K562 (cell line): ENCODE data around the gene CCDC90B. TPM values are rescaled to one million over a fixed set of nuclear protein-coding genes. Genes with fewer than 3 reads are reported as not detected.

Experiments
- ATAC-seq: fragments of 200-7000 bp; cut with Tn5 transposase; 3 replicates; pipeline ENCODE4 v1.9.1; 2020; ENCODE audit warnings: moderate library complexity
- BruUV-seq: library from RNA; stranded (reverse); fragments of 400-500 nt; replicated peaks from 2 replicates; lab custom pipeline; 2021; lab: Mats Ljungman, UMichigan
- CTCF ChIA-PET: fragments of 300-600 bp; formaldehyde crosslinking; extraction: SDS; loops from one replicate; lab custom pipeline; 2021; ENCODE audit warnings: low intra/inter-chr PET ratio; lab: Yijun Ruan, JAX
- POLR2A ChIA-PET: fragments of 300-600, 350-650 bp; sonication (Branson Sonifier 250); formaldehyde crosslinking; extraction: SDS; loops from one replicate; lab custom pipeline; 2021; ENCODE audit warnings: antibody characterized with exemption, inconsistent platforms; lab: Yijun Ruan, JAX
- DNase-seq, 4 experiments: peaks; one replicate each; pipeline versions ENCODE4 v3.0.0 to v3.0.0-alpha.2; 2011 to 2018; ENCODE audit warnings: low spot score in 3 of 4, mixed read lengths in 3 of 4; ENCODE audit errors: extremely low read depth in 1 of 4
- FAIRE-seq: peaks from 2 replicates; lab custom pipeline; 2011; peaks lifted over from hg19 to GRCh38; lab: Jason Lieb, UNC
- H2AFZ ChIP-seq: 2 replicates; pipeline ENCODE4 v1.6.0; 2011; ENCODE audit warnings: low read depth, low read length, control low read depth, inconsistent platforms
- H3K27ac ChIP-seq: fragments of 200-600 bp; 3 replicates; pipeline ENCODE4 v1.8.0; 2011; ENCODE audit warnings: low read depth, mild to moderate bottlenecking, control low read depth, inconsistent platforms, low read length, moderate library complexity, mixed read lengths; ENCODE audit errors: extremely low read depth
- H3K27me3 ChIP-seq, 2 experiments: fragments of 300-600 bp in 1 of 2; 2 replicates in 1 of 2; 3 replicates in 1 of 2; pipeline versions ENCODE4 v1.6.0 to v1.8.0; 2011; ENCODE audit warnings: inconsistent platforms in 2 of 2, low read length in 2 of 2, mild to moderate bottlenecking in 1 of 2, mixed read lengths in 1 of 2, moderate library complexity in 1 of 2; ENCODE audit not compliant: control insufficient read depth in 2 of 2, insufficient read depth in 2 of 2
- H3K36me3 ChIP-seq: fragments of 300-600 bp; 3 replicates; pipeline ENCODE4 v1.8.0; 2011; ENCODE audit warnings: mild to moderate bottlenecking, low read length, inconsistent platforms; ENCODE audit not compliant: control insufficient read depth, insufficient read depth
- H3K4me1 ChIP-seq, 2 experiments: fragments of 200-600 bp in 1 of 2; replicated peaks in 1 of 2; 2 replicates in 1 of 2; 3 replicates in 1 of 2; pipeline versions ENCODE4 v1.5.1 to v1.8.0; 2011; ENCODE audit warnings: inconsistent platforms in 2 of 2, low read length in 2 of 2, mild to moderate bottlenecking in 1 of 2, mixed read lengths in 1 of 2, moderate library complexity in 1 of 2; ENCODE audit not compliant: control insufficient read depth in 2 of 2, insufficient read depth in 2 of 2
- H3K4me2 ChIP-seq: 2 replicates; pipeline ENCODE4 v1.6.1; 2011; ENCODE audit warnings: low read length, control low read depth, inconsistent platforms, mixed read lengths; ENCODE audit not compliant: insufficient read depth
- H3K4me3 ChIP-seq: fragments of 200-600 bp; sonication (generic), shearing (Covaris generic); 2 replicates; pipeline ENCODE4 v1.5.1; 2016; ENCODE audit warnings: control low read depth, inconsistent platforms
- H3K79me2 ChIP-seq: fragments of 200-600 bp; 3 replicates; pipeline ENCODE4 v1.8.0; 2011; ENCODE audit warnings: low read length, inconsistent platforms; ENCODE audit not compliant: control insufficient read depth, insufficient read depth
- H3K9ac ChIP-seq, 2 experiments: 2 replicates each; pipeline versions ENCODE4 v1.6.0 to v1.6.1; 2011; ENCODE audit warnings: low read depth in 2 of 2, low read length in 2 of 2, control low read depth in 1 of 2, inconsistent platforms in 1 of 2, mild to moderate bottlenecking in 1 of 2, mixed read lengths in 1 of 2; ENCODE audit not compliant: insufficient read depth in 1 of 2
- H3K9me1 ChIP-seq: one replicate; pipeline ENCODE4 v1.6.0; 2011; ENCODE audit warnings: inconsistent platforms, mild to moderate bottlenecking, low read length, moderate library complexity; ENCODE audit not compliant: control insufficient read depth, insufficient read depth
- H3K9me3 ChIP-seq: replicated peaks from 2 replicates; pipeline ENCODE4 v1.5.1; 2011; ENCODE audit warnings: low read depth, low read length, inconsistent platforms; ENCODE audit not compliant: control insufficient read depth, insufficient read depth
- H4K20me1 ChIP-seq: replicated peaks from 2 replicates; pipeline ENCODE4 v1.6.1; 2011; ENCODE audit warnings: low read length, inconsistent platforms, mixed read lengths; ENCODE audit not compliant: control insufficient read depth, insufficient read depth
- DACH1 ChIP-seq: fragments of 450-650 bp; IDR thresholded peaks from 2 replicates; pipeline ENCODE4 v1.6.1; 2018; ENCODE audit not compliant: partially characterized antibody
- DIDO1 ChIP-seq: fragments of 450-650 bp; IDR thresholded peaks from 2 replicates; pipeline ENCODE4 v1.6.1; 2016; ENCODE audit warnings: low read depth, missing biosample characterization, missing genetic modification characterization
- MAFG ChIP-seq: fragments of 450-650 bp; conservative IDR thresholded peaks from 2 replicates; pipeline ENCODE4 v1.6.1; 2016; ENCODE audit warnings: missing genetic modification characterization, missing compliant biosample characterization
- RBBP5 ChIP-seq: fragments of 200-600 bp; sonication (generic); IDR thresholded peaks from 2 replicates; pipeline ENCODE4 v1.6.1; 2012; ENCODE audit warnings: borderline replicate concordance, mild to moderate bottlenecking, low read length, control low read depth, inconsistent platforms; ENCODE audit not compliant: insufficient read depth, poor library complexity, severe bottlenecking
- RFX7 ChIP-seq: fragments of 250-450 bp; sonication (Bioruptor Pico); IDR thresholded peaks from 2 replicates; pipeline ENCODE4 v1.5.1; 2021; ENCODE audit warnings: mild to moderate bottlenecking
- ZNF77 ChIP-seq: fragments of 250-450 bp; sonication (Bioruptor Pico); IDR thresholded peaks from 2 replicates; pipeline ENCODE4 v1.5.0; 2020
- WGBS: fragments of 100-300 bp; shearing (Covaris generic); methylation state at CpG from one replicate; pipeline ENCODE4 v1.1.6; 2016; ENCODE audit warnings: low coverage, mixed read lengths; ENCODE audit not compliant: insufficient coverage; ENCODE audit errors: missing lambda C conversion rate; 5-methylcytosine and 5-hydroxymethylcytosine counted together
- in situ Hi-C: fragments of 300-500 bp; cut with MboI; formaldehyde crosslinking; loops from 4 replicates; pipeline ENCODE4 v1.15.0; 2018; ENCODE audit warnings: inconsistent platforms, mixed read lengths
- intact Hi-C: fragments of 100-400 bp; cut with micrococcal nuclease; formaldehyde crosslinking; loops from 2 replicates; pipeline ENCODE4 v1.14.2; 2022
- polyA plus RNA-seq, 8 experiments: library from polyadenylated mRNA; depleted of rRNA in 4 of 8; stranded (reverse) in 5 of 8; unstranded in 3 of 8; fragments of >200 nt; fragmentation: Nextera tagmentation in 2 of 8; fragmentation: Illumina TruSeq in 1 of 8; extraction: Ambion mirVana in 2 of 8; extraction: Trizol in 1 of 8; gene quantifications; 2 replicates each; pipeline versions ENCODE4 v1.2.1 to v1.2.3, GENCODE V29; 2011 to 2014; ENCODE audit warnings: inconsistent platforms in 1 of 8, missing spikeins in 1 of 8
- total RNA-seq, 7 experiments: library from RNA; depleted of rRNA in 6 of 7; stranded (reverse); fragments of >200 nt in 6 of 7; fragmentation: Illumina TruSeq in 2 of 7; extraction: Trizol in 2 of 7; gene quantifications; 2 replicates each; pipeline versions ENCODE4 v1.2.1 to v1.2.3, GENCODE V29; 2011 to 2021; ENCODE audit warnings: low replicate concordance in 1 of 7
- TF ChIP-seq, protein P1 (sequence below), 3 experiments: fragments of 200-800 bp in 1 of 3; fragments of 250-450 bp in 1 of 3; fragments of 450-650 bp in 1 of 3; sonication (Bioruptor Pico) in 1 of 3; sonication (Bioruptor generic) in 1 of 3; formaldehyde crosslinking in 1 of 3; IDR thresholded peaks; 2 replicates each; pipeline versions ENCODE4 v1.6.1 to v1.8.0; 2016 to 2022; ENCODE audit warnings: mild to moderate bottlenecking in 2 of 3, missing genetic modification characterization in 2 of 3, missing compliant biosample characterization in 1 of 3, moderate library complexity in 1 of 3
- TF ChIP-seq, protein P2 (sequence below): sonication (generic); formaldehyde crosslinking; IDR thresholded peaks from 2 replicates; pipeline ENCODE4 v1.8.0; 2023; ENCODE audit warnings: missing genetic modification reagents, mild to moderate bottlenecking, borderline replicate concordance
- TF ChIP-seq, protein P3 (sequence below), 2 experiments: fragments of 150-350 bp in 1 of 2; IDR thresholded peaks; 2 replicates each; pipeline ENCODE4 v1.6.1; 2012 to 2016; ENCODE audit warnings: low read depth in 2 of 2, low read length in 2 of 2, mild to moderate bottlenecking in 1 of 2, moderate library complexity in 1 of 2

CCDC90B gene
- total and polyA plus RNA-seq, 9 of the 15 experiments (the other 6 are each of a cell fraction or from before 2014, with no cell fraction given) = 26.6 to 63.6 (median 51.8) TPM

- WGBS = 100% methylated on average over 1 of the region's 1 CpG
- ATAC-seq = no peak
- no TSS peak for BruUV-seq
- Histone ChIP-seq H3K4me2 (no peak overlapping the region), H3K36me3 (peaks cover 21% of the 10 kb centered on the region; the same call in 2 of the 3 replicates), H3K9ac (no peak overlapping the region), H4K20me1 (no peaks in the 10 kb centered on the region), H3K27ac (no peak overlapping the region), H2AFZ (no peak overlapping the region), H3K27me3 (no peaks in the 10 kb centered on the region), H3K79me2 (no peaks in the 10 kb centered on the region), H3K4me1 (no peaks in the 10 kb centered on the region), H3K4me3 (no peak overlapping the region), H3K9me1 (no peaks in the 10 kb centered on the region), H3K9me3 (no peaks in the 10 kb centered on the region)
- ChIA-PET POLR2A (interaction anchor here (0.7 to 1.2 kb wide), 2 partner anchors 13 to 20 kb away, joined by 3 read pairs; partner anchors contain the start of gene CCDC90B), CTCF (no interaction called here)
- in situ Hi-C loops = no loop called here
- intact Hi-C loops = no loop called here
- DNase-seq = no peak
- FAIRE-seq = no peak
- TF ChIP-seq RBBP5 = no peak
- no peak for TF ChIP-seq ZNF77 (CRISPR knock-in tag)
- no peak for TF ChIP-seq DIDO1 (tag)
- no peak for TF ChIP-seq MAFG (tag)
- TF ChIP-seq, protein P1, sequence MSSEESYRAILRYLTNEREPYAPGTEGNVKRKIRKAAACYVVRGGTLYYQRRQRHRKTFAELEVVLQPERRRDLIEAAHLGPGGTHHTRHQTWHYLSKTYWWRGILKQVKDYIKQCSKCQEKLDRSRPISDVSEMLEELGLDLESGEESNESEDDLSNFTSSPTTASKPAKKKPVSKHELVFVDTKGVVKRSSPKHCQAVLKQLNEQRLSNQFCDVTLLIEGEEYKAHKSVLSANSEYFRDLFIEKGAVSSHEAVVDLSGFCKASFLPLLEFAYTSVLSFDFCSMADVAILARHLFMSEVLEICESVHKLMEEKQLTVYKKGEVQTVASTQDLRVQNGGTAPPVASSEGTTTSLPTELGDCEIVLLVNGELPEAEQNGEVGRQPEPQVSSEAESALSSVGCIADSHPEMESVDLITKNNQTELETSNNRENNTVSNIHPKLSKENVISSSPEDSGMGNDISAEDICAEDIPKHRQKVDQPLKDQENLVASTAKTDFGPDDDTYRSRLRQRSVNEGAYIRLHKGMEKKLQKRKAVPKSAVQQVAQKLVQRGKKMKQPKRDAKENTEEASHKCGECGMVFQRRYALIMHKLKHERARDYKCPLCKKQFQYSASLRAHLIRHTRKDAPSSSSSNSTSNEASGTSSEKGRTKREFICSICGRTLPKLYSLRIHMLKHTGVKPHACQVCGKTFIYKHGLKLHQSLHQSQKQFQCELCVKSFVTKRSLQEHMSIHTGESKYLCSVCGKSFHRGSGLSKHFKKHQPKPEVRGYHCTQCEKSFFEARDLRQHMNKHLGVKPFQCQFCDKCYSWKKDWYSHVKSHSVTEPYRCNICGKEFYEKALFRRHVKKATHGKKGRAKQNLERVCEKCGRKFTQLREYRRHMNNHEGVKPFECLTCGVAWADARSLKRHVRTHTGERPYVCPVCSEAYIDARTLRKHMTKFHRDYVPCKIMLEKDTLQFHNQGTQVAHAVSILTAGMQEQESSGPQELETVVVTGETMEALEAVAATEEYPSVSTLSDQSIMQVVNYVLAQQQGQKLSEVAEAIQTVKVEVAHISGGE (CRISPR knock-in tag; IDR thresholded peaks at IDR 0.05) = no peak
- TF ChIP-seq, protein P2, sequence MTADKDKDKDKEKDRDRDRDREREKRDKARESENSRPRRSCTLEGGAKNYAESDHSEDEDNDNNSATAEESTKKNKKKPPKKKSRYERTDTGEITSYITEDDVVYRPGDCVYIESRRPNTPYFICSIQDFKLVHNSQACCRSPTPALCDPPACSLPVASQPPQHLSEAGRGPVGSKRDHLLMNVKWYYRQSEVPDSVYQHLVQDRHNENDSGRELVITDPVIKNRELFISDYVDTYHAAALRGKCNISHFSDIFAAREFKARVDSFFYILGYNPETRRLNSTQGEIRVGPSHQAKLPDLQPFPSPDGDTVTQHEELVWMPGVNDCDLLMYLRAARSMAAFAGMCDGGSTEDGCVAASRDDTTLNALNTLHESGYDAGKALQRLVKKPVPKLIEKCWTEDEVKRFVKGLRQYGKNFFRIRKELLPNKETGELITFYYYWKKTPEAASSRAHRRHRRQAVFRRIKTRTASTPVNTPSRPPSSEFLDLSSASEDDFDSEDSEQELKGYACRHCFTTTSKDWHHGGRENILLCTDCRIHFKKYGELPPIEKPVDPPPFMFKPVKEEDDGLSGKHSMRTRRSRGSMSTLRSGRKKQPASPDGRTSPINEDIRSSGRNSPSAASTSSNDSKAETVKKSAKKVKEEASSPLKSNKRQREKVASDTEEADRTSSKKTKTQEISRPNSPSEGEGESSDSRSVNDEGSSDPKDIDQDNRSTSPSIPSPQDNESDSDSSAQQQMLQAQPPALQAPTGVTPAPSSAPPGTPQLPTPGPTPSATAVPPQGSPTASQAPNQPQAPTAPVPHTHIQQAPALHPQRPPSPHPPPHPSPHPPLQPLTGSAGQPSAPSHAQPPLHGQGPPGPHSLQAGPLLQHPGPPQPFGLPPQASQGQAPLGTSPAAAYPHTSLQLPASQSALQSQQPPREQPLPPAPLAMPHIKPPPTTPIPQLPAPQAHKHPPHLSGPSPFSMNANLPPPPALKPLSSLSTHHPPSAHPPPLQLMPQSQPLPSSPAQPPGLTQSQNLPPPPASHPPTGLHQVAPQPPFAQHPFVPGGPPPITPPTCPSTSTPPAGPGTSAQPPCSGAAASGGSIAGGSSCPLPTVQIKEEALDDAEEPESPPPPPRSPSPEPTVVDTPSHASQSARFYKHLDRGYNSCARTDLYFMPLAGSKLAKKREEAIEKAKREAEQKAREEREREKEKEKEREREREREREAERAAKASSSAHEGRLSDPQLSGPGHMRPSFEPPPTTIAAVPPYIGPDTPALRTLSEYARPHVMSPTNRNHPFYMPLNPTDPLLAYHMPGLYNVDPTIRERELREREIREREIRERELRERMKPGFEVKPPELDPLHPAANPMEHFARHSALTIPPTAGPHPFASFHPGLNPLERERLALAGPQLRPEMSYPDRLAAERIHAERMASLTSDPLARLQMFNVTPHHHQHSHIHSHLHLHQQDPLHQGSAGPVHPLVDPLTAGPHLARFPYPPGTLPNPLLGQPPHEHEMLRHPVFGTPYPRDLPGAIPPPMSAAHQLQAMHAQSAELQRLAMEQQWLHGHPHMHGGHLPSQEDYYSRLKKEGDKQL (CRISPR knock-in tag) = no peak
- no peak for TF ChIP-seq RFX7 (CRISPR knock-in tag)
- TF ChIP-seq, protein P3, sequence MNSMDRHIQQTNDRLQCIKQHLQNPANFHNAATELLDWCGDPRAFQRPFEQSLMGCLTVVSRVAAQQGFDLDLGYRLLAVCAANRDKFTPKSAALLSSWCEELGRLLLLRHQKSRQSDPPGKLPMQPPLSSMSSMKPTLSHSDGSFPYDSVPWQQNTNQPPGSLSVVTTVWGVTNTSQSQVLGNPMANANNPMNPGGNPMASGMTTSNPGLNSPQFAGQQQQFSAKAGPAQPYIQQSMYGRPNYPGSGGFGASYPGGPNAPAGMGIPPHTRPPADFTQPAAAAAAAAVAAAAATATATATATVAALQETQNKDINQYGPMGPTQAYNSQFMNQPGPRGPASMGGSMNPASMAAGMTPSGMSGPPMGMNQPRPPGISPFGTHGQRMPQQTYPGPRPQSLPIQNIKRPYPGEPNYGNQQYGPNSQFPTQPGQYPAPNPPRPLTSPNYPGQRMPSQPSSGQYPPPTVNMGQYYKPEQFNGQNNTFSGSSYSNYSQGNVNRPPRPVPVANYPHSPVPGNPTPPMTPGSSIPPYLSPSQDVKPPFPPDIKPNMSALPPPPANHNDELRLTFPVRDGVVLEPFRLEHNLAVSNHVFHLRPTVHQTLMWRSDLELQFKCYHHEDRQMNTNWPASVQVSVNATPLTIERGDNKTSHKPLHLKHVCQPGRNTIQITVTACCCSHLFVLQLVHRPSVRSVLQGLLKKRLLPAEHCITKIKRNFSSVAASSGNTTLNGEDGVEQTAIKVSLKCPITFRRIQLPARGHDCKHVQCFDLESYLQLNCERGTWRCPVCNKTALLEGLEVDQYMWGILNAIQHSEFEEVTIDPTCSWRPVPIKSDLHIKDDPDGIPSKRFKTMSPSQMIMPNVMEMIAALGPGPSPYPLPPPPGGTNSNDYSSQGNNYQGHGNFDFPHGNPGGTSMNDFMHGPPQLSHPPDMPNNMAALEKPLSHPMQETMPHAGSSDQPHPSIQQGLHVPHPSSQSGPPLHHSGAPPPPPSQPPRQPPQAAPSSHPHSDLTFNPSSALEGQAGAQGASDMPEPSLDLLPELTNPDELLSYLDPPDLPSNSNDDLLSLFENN (IDR thresholded peaks at IDR 0.05; ENCODE audit: low read depth in 2 of 2, low read length in 2 of 2) = no peak
- no peak for TF ChIP-seq DACH1
These were observed 20.8 kb downstream of the CCDC90B start for GRCh38 chr11:83265331-83265730.
